Skeletal muscle cell (primary cell): ENCODE measurements around the gene RHOBTB3.
"Not testable (repeated sequence)": the region's sequence is repeated elsewhere in the genome, so short reads cannot be mapped to it uniquely, and the experiment has no call there.

Experiments used
- DNase-seq: peaks from one replicate; pipeline ENCODE4 v3.0.0-alpha.2; 2010; ENCODE audit warnings: low read depth
- H3K4me3 ChIP-seq: 2 replicates; pipeline ENCODE4 v1.5.1; 2011; ENCODE audit warnings: low read depth, mild to moderate bottlenecking, control low read depth, low read length, moderate library complexity

The RHOBTB3 gene

DNA sequence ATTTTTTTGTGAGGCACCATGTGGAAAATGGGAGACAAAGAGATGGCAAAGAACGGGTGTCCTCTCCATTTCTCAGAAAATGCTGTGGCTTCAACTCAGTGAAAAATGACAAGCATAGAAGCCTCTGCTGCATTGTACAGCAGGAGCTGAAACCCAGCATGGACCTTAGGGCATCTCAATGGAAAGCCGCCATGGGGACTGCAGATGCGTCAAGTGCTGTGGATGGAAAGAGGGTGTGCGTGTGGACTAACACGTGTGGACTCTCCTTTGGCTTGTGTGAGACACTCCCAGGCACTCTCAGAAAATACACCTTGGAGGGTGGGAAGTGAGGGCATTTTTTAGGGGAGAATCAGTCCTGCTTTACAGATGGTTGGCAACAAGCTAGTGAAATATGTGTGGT is 93.6 kb downstream of the RHOBTB3 start:
- DNase-seq, result no peak
- H3K4me3 ChIP-seq, result no peak overlapping the region

DNA sequence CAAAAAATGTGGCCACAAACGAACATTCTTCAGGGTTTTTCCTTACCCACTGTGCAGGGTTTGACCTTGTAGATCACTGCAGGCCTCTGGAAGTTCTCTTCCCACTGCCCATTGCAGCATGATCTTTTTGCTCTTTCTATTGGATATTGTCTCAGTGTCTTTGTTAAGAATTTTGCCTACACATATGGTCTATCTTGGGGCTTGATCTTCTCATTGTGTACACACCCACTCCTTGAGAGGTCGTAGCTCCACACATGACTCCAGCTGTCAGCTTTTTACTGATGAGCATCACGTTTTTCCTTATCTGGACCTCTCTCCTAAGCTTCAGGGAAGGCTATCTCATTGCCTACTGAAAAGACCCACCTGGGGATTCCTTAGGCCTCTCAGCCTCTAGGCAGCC is 94.4 kb downstream of the RHOBTB3 start:
- no peak for DNase-seq
- no peak overlapping the region for H3K4me3 ChIP-seq

DNA sequence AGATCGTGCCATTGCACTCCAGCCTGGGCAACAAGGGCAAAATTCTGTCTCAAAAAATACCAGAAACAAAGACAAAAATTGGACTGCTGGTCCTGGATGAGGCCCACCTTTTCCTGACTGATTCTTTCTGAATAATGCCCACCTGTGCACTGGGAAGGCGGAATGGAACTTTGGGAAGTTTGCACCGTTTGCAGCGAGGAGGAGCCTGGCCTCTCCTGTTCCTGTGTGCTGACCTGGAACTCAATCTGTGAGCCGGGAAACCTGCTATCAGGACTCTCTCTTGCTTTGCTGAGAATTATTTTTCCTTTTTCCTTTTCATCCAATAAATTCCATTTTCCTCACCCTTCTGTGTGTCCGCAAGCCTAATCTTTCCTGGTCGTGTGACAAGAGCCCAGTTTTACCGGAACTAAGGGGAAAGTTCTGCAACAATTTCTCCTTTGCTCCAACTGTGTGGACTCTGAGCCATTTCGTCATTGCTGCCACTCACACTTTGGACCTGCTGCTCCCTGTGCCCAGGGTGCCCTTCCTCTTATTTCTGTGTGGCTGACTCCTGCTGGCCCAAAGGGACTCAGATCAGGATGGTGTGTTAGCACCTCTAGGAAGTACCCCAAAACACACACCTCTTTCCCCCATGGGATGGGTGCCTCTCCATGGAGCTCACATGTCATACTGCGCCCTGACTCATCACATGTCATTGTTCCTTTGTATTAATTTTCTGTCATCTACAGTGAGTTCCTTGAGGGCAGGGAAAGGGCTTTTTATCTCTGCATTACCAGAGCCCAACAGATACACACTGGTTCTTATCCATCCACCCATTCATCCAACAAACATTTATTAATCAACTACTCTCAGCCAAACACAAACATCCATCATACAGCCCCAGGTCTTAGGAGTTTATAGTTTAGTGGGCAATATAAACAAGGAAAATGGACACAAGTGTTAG is 96.1 kb downstream of the RHOBTB3 start:
- DNase-seq, result no peak
- H3K4me3 ChIP-seq, result no peak overlapping the region

DNA sequence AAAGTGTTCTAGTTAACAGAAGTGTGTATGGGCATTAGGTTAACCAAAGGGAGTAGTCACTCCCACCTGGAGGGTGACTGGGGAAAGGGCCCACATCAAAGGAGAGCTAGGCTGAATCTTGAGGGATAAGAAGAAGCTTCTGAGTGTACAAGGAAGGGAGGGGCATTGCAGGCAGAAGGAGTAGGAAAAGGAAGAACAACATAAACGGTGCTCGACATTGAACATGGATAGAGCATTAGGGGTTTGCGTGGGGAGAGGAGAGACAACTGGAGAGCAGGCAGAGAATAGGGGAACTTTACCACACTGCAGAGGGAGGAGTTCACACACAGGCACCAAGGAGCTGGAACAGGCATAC is 96.7 kb downstream of the RHOBTB3 start:
- DNase-seq, result no peak
- no peak overlapping the region for H3K4me3 ChIP-seq

DNA sequence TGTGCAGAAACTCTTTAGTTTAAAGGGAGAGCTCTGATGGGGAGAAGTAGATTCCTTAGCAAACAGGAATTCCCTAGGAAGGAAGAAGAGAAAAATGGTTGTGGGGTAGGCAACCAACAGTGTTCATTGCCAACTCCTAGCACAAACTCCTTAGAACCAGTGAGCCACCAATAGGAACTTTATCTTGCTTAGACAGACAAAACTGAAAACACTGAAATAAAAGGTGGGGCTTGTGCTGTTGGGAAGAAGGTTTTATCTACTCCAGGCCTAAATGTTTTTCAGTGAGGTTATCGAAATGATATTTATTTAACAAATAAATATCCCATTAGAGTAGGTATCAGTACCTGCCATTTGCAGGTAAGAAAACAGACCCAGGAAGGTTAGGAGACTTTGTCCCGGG is 99.1 kb downstream of the RHOBTB3 start:
- H3K4me3 ChIP-seq, result no peak overlapping the region
- no peak for DNase-seq

DNA sequence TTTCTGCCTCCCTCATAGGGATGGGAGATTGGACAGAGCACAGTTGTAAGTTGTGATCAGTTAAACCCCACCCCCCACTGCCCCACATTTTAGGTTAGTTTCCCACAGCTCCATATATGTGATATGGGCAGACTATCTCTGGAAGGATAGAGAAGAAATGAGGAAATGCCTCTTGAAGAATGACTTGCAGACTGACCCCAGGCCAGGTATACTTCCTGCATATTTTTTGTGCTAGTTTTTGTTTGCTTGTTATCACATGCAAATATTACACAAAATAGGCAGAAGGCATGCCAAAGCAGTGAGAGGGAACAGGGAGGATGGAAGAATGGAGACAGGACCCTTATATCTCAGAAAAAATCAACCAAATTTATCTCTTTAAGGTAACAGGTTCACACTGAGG is 101.5 kb downstream of the RHOBTB3 start:
- no peak for DNase-seq
- no peak overlapping the region for H3K4me3 ChIP-seq

DNA sequence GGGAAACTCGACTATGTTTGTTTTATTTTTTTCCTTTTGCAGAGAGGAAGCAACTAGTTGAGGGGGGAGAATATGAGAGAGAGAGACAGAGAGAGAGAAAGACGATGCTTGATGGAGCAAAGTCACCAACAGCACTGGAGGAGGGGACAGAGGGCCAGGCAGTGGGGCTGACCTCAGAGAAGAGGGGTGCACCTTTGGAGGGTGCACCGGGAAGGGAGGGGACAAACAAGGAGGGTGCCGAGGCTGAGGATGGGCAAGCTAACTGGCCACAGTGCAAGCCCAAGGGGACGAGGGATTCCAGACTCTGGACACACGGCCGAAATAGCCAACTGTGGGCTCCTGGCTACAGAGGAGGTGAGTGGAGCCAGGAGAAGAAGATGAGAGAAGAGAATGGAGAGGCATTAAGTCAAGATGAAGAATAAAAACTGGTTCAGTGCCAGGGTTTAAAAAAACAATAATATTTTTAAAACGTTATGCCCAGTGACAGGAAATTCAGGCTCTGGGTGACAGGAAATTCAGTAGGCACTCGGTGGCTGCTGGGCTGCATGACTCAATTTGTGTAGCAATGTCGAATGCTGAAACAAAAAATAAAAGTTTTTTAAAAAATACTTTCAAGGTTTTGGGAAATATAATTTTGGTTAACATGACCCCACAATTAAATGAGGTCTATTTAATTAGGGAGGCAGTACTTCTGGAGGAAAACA is 104.7 kb downstream of the RHOBTB3 start:
- no peak for DNase-seq

DNA sequence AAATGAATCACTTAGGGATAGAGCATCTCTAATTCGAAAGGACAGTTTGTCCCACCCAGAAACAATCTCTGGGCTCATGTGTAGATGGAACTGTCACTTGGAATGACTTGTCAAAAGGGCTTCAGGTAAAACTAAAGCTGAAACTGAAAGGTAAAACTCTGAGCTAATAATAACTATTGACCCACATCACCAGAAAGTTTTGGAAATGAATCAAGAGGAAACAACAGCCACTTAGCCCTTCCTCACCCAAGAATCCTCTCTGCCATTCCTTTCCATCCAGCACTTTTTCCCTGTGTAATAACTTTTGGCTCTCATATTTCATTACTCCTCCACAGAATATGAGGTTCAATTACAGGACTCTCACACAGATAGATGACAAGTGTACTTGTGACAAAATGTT is 105.4 kb downstream of the RHOBTB3 start:
- H3K4me3 ChIP-seq, result no peak overlapping the region
- no peak for DNase-seq

More for the DNA sequence above, 104.7 kb downstream of the RHOBTB3 start:
- H3K4me3 ChIP-seq, result no peak overlapping the region

DNA sequence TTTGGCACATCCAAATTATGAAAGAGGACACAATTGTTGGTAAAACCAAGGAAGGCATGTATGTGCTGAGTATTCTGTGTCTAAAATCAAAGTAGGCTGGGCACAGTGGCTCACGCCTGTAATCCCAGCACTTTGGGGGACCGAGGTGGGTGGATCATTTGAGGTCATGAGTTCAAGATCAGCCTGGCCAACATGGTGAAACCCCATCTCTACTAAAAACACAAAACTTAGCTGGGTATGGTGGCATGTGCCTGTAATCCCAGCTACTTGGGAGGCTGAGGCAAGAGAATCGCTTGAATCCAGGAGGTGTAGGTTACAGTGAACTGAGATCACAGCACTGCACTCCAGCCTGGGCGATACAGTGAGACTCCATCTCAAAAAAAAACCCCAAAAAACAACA is 105.8 kb downstream of the RHOBTB3 start:
- H3K4me3 ChIP-seq, DNase-seq: not testable (repeated sequence)

DNA sequence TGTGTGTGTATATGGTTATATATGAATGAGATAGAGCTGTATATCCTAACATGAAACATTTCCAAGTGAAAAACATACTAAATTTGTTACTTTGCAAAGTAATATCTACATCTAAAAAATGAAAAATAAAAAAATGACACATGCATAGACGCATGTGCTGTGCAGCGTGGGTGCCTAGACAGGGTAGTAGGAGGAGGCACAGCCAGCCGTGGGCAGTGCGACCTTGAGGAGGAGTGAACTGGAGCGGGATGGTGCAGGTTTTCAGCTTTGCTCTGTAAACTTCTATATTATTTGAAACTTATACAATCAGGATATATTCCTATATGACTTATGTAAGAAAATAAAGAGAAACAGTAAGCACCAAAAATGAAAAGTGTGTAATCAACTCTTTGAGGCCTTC is 106.4 kb downstream of the RHOBTB3 start:
- no peak for DNase-seq
- no peak overlapping the region for H3K4me3 ChIP-seq

DNA sequence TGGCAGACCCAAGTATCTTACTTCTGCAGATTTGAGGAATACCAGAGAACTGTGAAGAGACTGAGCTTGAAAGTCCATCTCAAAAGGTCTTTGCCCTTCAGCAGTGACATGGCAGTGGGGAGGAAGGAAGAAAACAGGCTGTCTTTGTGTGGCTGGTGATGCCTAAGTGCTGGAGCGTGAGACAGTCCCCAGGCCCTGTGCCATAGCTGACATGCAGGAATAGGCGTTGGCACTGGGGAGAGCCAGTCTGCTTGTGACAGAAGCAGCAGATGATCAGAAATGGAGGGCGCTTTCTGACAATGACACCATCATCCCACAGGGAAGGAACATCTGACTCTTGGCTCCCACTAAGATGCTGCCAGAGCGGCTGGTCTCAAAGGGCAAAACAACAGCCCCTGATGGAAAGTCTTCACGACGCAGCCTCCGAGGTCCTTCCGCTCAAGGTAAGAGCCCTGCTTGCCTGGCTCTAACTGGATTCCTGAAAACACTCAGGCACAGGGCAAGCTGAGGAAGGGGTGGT is 106.9 kb downstream of the RHOBTB3 start:
- H3K4me3 ChIP-seq, result no peak overlapping the region
- DNase-seq, result no peak

DNA sequence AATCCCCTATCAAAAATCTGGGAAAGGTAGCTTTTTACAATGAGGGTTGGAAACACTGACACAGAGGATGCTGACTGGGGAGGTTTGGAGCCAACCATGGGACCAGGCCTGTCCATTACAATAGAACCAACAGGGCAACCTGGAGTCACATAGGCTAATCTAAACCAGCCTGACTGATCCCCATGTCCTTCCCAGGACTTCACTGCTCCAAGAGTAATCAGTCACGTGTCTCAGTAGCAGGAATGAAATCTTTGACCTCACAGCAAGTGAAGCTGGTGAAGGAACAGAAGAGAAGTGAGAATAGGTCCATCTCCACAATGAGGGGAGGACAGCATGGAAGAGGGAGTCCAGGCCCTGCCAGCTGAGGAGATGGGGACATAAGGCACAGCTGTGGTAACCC is 107.4 kb downstream of the RHOBTB3 start:
- DNase-seq, result no peak
- H3K4me3 ChIP-seq, result no peak overlapping the region

DNA sequence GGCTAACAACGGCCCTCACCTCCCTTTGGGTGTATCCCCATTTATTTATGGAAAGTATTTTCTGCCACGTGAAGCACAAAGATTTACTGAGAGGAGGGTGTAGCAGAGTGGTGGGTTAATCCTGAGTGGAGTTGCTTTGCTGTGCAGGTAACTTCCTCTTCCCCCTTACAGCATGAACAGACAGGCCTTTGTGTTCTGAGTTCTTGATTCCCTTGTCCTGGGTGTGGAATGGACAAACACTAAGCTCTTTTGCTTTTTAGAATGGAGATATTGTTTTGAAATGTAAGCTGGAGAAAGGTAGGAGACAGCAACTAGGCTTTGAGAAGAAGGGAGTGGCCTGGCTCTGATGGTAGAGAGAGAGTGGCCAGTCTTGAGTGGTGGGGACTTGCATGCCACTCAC is 108.5 kb downstream of the RHOBTB3 start:
- H3K4me3 ChIP-seq, result no peak overlapping the region
- no peak for DNase-seq

DNA sequence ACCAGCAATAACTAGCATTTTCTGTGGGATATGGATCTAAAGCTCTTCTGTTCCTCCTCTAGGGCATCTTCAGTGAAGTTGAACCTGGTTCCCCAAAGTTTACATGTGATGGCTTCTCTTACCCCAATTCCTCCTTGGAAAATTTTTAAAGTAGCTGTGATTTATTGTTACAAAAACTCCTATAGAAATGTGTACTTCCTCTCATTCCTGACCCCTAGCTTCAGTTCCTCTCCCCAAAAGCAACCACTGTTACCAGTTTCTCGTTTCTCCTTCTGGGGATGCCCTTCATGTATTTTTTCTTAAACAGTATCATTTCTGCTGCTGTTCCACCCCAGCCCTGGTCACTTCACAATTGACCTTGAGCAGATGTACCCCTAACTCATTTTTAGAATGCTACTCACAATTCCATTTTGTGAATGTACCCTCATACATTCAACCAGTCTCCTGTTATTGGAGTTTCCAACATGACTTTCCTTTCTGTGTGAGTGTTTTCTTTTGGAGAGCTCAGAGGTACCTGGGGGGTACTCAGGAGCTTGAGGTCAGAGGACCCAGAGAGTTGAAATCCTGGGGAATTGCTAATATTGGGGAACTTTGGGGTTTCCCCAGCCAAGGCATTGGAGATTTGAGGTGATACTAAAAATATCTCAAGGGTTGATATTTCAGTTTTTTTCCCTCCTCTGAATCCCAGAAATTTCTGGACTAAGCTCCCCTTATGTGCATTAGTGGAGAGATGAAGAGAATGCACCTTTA is 110.0 kb downstream of the RHOBTB3 start:
- no peak overlapping the region for H3K4me3 ChIP-seq
- no peak for DNase-seq

DNA sequence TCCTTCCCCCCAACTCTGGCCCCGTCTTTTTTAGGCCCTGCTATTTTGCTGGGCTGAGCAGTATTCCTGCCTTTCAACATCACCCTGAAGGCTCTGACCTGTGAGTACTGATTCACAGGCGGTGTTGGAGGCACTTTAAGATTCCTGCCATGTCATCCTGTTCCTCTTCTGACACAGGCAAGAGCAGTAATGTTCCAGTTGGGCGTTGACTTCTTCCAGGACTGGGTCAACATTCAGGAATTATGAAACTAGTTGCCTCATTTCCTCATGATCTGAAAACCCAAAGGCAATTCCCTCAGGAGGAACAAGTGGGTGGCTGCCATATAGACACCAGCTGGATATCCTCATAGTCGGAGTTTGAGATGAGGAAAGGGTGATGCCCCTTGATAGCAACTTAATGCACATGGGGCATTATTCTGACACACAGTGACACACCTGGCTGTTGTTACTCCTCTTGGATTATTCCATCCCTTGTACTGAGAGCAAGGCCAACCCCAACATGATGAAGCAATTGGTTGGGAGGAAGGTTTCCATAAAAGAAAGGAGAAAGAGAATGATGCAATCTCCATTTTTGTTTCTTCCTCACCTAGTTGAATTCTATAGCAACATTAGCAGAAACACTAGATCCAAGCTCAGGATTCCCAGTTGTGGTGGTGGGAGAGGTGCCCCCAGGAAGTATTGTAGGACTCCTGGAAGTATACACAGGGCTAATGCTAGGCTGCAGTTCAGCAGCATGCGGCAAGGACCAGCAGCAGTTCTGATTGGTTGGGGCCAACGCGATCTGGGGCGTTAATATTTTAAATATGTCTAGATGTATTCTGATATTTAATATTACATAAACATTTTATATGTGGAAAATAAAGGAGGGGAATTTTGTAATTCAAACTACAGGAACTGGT is 111.0 kb downstream of the RHOBTB3 start:
- DNase-seq, result peak; percentile 83
- no peak overlapping the region for H3K4me3 ChIP-seq

DNA sequence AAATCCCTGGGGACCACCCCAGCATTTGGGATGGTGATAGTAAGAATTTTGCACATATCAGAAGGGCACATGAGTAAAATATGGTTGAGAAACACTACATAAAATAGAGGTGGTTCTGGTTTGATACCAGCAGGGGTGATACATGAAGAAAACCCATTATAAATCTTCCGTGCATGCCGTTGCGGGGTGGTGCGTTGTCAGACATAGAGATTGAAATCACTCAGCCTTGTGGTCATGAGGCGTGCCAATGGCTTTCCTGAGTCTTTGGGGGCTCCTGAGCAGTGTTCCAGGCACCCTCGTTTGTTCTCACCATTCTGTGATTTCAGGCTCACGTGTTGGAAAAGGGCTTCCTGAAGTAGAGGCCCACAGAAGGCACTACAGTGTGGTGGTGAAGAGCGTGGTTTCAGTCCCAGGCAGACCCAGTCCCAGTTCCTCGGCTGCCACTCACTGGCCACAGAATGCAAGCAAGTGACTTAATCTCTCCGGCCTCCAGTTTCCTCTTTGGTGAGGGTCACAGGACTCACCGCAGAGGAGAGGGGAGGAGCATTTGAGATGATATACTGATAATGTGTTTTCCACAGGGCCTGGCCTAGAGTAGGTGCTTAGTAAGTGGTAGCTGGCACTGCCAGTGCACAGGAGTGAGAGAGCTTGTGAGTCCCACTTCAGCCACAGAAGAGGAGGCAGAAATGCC is 111.9 kb downstream of the RHOBTB3 start:
- DNase-seq, result no peak
- no peak overlapping the region for H3K4me3 ChIP-seq

DNA sequence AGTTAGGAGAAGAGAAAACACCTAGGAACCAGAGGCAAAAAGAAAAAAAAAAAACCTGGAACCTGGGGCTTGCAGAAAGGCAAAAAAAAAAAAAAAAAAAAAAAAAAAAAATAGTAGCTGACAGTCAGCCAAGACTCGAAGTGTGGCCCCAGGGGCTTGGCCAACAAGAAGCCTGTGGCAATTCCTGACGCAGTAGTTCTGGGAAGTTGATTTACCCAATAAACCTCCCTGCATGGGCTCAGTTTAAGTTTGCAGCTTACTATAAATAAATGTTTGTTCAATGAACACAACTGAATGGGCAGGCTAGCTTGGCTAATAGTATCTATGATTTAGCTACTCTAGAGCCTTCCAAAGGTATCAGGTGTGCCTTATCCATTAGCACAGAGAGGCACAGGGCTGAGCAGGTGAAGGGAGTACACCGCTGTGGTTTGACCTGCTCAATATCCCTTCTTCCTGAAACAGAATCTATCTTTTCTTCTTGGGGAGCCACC is 112.6 kb downstream of the RHOBTB3 start:
- DNase-seq, result no peak

DNA sequence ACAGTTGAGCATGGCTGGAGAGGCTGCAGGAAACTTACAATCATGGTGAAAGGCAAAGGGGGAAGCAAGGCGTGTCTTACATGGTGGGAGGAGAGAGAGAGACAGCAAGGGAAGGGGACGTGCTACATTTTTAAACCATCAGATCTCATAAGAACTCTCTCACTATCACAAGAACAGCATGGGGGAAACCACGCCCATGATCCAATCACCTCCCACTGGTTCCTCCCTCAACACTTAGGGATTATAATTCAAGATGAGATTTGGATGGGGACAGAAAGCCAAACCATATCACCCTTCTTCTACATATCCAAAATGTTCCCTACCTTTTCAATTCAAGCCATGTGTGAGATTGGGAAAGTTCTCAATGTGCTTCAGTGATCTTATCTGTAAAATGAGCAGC is 114.3 kb downstream of the RHOBTB3 start:
- no peak for DNase-seq
- H3K4me3 ChIP-seq, result no peak overlapping the region

More for the DNA sequence above, 112.6 kb downstream of the RHOBTB3 start:
- no peak overlapping the region for H3K4me3 ChIP-seq
